B cell (primary cell): ENCODE data around the gene KRTAP10-5. TPM values are rescaled to one million over a fixed set of nuclear protein-coding genes. Genes with fewer than 3 reads are reported as not detected.

Source experiments
- ATAC-seq: fragments of 200-7000 bp; cut with Tn5 transposase; one replicate; pipeline ENCODE4 v1.10.0; 2021; ENCODE audit warnings: low read depth, mild to moderate bottlenecking, moderate number of reproducible peaks, moderate library complexity
- CTCF ChIA-PET: fragments of 350-600 bp; sonication (Branson Sonifier 250); formaldehyde crosslinking; loops from one replicate; lab custom pipeline; 2021; ENCODE audit warnings: antibody characterized with exemption, inconsistent platforms; lab: Charles Lee
- POLR2A ChIA-PET: fragments of 350-600 bp; sonication (Branson Sonifier 250); formaldehyde crosslinking; loops from one replicate; lab custom pipeline; 2021; ENCODE audit warnings: antibody characterized with exemption; lab: Charles Lee
- DNase-seq: peaks from one replicate; pipeline ENCODE4 v3.0.0; 2013
- H2AFZ ChIP-seq: 2 replicates; pipeline ENCODE4 v1.6.1; 2012; ENCODE audit warnings: mild to moderate bottlenecking, low read depth, low read length; ENCODE audit not compliant: insufficient read depth, poor library complexity, severe bottlenecking
- H3K27ac ChIP-seq, 2 donors: 1 replicate in 1 of 2; 2 replicates in 1 of 2; pipeline ENCODE4 v1.5.1; 2012 to 2013; ENCODE audit warnings: low read length in 2 of 2, mild to moderate bottlenecking in 2 of 2, moderate library complexity in 1 of 2
- H3K27me3 ChIP-seq, 4 experiments: fragments of 200-600 bp in 1 of 4; sonication (generic) in 1 of 4; replicated peaks in 1 of 4; 1 replicate in 2 of 4; 2 replicates in 2 of 4; pipeline versions ENCODE4 v1.6.1 to v1.7.0; 2013 to 2016; ENCODE audit warnings: low read length in 3 of 4, mild to moderate bottlenecking in 2 of 4, mixed read lengths in 1 of 4, moderate library complexity in 1 of 4; ENCODE audit not compliant: insufficient read depth in 4 of 4, control insufficient read depth in 3 of 4; ENCODE audit errors: control extremely low read depth in 1 of 4
- H3K36me3 ChIP-seq, 2 experiments: replicated peaks in 1 of 2; 1 replicate in 1 of 2; 2 replicates in 1 of 2; pipeline versions ENCODE4 v1.6.1 to v1.7.1; 2013; ENCODE audit warnings: low read length in 1 of 2; ENCODE audit not compliant: insufficient read depth in 2 of 2, control insufficient read depth in 1 of 2; ENCODE audit errors: control extremely low read depth in 1 of 2, extremely low read depth in 1 of 2
- H3K4me1 ChIP-seq, 2 donors: fragments of 200-600 bp in 1 of 2; sonication (generic) in 1 of 2; 1 replicate in 1 of 2; 2 replicates in 1 of 2; pipeline versions ENCODE4 v1.5.1 to v1.6.1; 2013 to 2017; ENCODE audit warnings: low read length in 2 of 2; ENCODE audit not compliant: control insufficient read depth in 2 of 2, insufficient read depth in 2 of 2
- H3K4me2 ChIP-seq: replicated peaks from 2 replicates; pipeline ENCODE3; 2012; ENCODE audit warnings: mild to moderate bottlenecking, low read depth, low read length; ENCODE audit not compliant: poor library complexity, severe bottlenecking
- H3K4me3 ChIP-seq, 5 experiments: fragments of 200-600 bp in 1 of 5; sonication (generic) in 1 of 5; 1 replicate in 3 of 5; 2 replicates in 2 of 5; pipeline versions ENCODE4 v1.5.1 to v1.7.0; 2011 to 2016; ENCODE audit warnings: low read length in 4 of 5, mild to moderate bottlenecking in 4 of 5, low read depth in 2 of 5, control low read depth in 1 of 5, moderate library complexity in 1 of 5; ENCODE audit not compliant: insufficient read depth in 1 of 5; ENCODE audit errors: control extremely low read depth in 1 of 5, extremely low read depth in 1 of 5
- H3K79me2 ChIP-seq: fragments of 200-600 bp; sonication (generic); one replicate; pipeline ENCODE4 v1.6.0; 2016; ENCODE audit warnings: low read length; ENCODE audit not compliant: control insufficient read depth, insufficient read depth
- H3K9ac ChIP-seq: fragments of 200-600 bp; sonication (generic); 2 replicates; pipeline ENCODE4 v1.6.1; 2017; ENCODE audit warnings: mild to moderate bottlenecking, low read length, moderate library complexity
- H3K9me3 ChIP-seq, 3 donors: one replicate each; pipeline versions ENCODE4 v1.6.1 to v1.7.1; 2013; ENCODE audit warnings: low read length in 2 of 3; ENCODE audit not compliant: control insufficient read depth in 2 of 3, insufficient read depth in 1 of 3; ENCODE audit errors: control extremely low read depth in 1 of 3
- H4K20me1 ChIP-seq: 2 replicates; pipeline ENCODE4 v1.6.0; 2012; ENCODE audit warnings: mild to moderate bottlenecking, low read length; ENCODE audit not compliant: insufficient read depth, control insufficient read depth, poor library complexity, severe bottlenecking
- H3K27ac Mint-ChIP-seq: one replicate; pipeline ENCODE4 v1.8.0; 2021; ENCODE audit warnings: mixed read lengths
- H3K27me3 Mint-ChIP-seq: one replicate; pipeline ENCODE4 v1.8.0; 2021; ENCODE audit warnings: mixed read lengths
- H3K4me1 Mint-ChIP-seq: one replicate; pipeline ENCODE4 v1.8.0; 2021; ENCODE audit warnings: mixed read lengths
- H3K4me3 Mint-ChIP-seq: one replicate; pipeline ENCODE4 v1.8.0; 2021; ENCODE audit warnings: mixed read lengths
- H3K9me3 Mint-ChIP-seq: one replicate; pipeline ENCODE4 v1.8.0; 2022; ENCODE audit warnings: mixed read lengths; ENCODE audit not compliant: insufficient read depth
- EZH2 ChIP-seq: IDR thresholded peaks from 2 replicates; pipeline ENCODE4 v1.6.1; 2012; ENCODE audit warnings: borderline replicate concordance, low read depth, mild to moderate bottlenecking, moderate library complexity, low read length; ENCODE audit not compliant: insufficient read depth, poor library complexity, severe bottlenecking
- WGBS: methylation state at CpG from one replicate; pipeline ENCODE4 v1.1.5; 2013; ENCODE audit warnings: missing lambda C conversion rate; ENCODE audit not compliant: insufficient coverage; 5-methylcytosine and 5-hydroxymethylcytosine counted together
- intact Hi-C: fragments of 100-400 bp; cut with micrococcal nuclease; formaldehyde crosslinking; loops from one replicate; pipeline ENCODE4 v1.10.0; 2022
- polyA plus RNA-seq: library from polyadenylated mRNA; depleted of rRNA; stranded (reverse); fragments of >200 nt; gene quantifications from 2 replicates; pipeline ENCODE4 v1.2.3, GENCODE V29; 2012
- total RNA-seq, 2 donors: library from RNA; stranded (reverse); fragments of 120-200 nt in 1 of 2; gene quantifications; 1 replicate in 1 of 2; 2 replicates in 1 of 2; pipeline versions ENCODE4 v1.2.3 to v1.2.4, GENCODE V29; 2013 to 2022
- TF ChIP-seq, protein P1 (sequence below): fragments of 200-600 bp; IDR thresholded peaks from one replicate; pipeline ENCODE4 v1.8.0; 2022; ENCODE audit warnings: antibody characterized with exemption, mild to moderate bottlenecking

KRTAP10-5 gene
- total and polyA plus RNA-seq, 2 donors (not counting 1 experiment from before 2014, with no cell fraction given), result not detected

DNA sequence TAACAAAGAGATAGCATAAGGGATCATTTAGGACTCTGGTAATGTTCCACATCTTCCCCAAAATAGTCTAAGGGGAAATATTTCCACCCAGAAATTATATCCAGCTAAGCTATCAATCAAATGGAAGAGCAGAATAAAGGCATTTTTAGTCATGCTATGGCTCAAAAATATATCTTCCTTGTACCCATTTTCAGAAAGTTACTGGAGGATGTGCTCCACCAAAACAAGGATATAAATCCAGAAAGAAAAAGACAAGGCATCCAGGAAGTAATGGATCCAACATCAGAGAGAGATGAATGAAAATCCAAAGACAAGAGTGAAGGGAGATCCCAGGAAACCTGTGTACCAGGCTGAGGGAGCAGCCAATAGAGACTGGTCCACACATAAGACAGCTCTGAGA lies 28.8 kb upstream of the KRTAP10-5 start:
- H3K36me3 ChIP-seq, result no peaks in the 10 kb centered on the region
- peaks cover 0 to 6% (median 0%) of the 10 kb centered on the region in 4 experiments for H3K27me3 ChIP-seq
- Mint-ChIP-seq H3K27me3 (peaks cover 32% of the 10 kb centered on the region), H3K4me1 (no peaks in the 10 kb centered on the region), H3K9me3 (peaks cover 19% of the 10 kb centered on the region), H3K27ac (no peak overlapping the region), H3K4me3 (no peak overlapping the region)
- peaks cover 4 to 29% (median 25%) of the 10 kb centered on the region in 3 donors for H3K9me3 ChIP-seq
- ChIA-PET POLR2A (no interaction called here), CTCF (no interaction called here)
- no peak overlapping the region for H3K4me2 ChIP-seq
- no peaks in the 10 kb centered on the region for H4K20me1 ChIP-seq
- DNase-seq (no peak), ATAC-seq (no peak)
- H3K9ac ChIP-seq, result no peak overlapping the region
- H3K79me2 ChIP-seq, result no peaks in the 10 kb centered on the region
- no peak overlapping the region for H3K27ac ChIP-seq
- H3K4me1 ChIP-seq, result no peaks in the 10 kb centered on the region
- intact Hi-C loops, result no loop called here
- no peak overlapping the region for H3K4me3 ChIP-seq
- no peak overlapping the region for H2AFZ ChIP-seq
- TF ChIP-seq, protein P1, sequence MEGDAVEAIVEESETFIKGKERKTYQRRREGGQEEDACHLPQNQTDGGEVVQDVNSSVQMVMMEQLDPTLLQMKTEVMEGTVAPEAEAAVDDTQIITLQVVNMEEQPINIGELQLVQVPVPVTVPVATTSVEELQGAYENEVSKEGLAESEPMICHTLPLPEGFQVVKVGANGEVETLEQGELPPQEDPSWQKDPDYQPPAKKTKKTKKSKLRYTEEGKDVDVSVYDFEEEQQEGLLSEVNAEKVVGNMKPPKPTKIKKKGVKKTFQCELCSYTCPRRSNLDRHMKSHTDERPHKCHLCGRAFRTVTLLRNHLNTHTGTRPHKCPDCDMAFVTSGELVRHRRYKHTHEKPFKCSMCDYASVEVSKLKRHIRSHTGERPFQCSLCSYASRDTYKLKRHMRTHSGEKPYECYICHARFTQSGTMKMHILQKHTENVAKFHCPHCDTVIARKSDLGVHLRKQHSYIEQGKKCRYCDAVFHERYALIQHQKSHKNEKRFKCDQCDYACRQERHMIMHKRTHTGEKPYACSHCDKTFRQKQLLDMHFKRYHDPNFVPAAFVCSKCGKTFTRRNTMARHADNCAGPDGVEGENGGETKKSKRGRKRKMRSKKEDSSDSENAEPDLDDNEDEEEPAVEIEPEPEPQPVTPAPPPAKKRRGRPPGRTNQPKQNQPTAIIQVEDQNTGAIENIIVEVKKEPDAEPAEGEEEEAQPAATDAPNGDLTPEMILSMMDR, result no peak
- TF ChIP-seq EZH2, result no peak

DNA sequence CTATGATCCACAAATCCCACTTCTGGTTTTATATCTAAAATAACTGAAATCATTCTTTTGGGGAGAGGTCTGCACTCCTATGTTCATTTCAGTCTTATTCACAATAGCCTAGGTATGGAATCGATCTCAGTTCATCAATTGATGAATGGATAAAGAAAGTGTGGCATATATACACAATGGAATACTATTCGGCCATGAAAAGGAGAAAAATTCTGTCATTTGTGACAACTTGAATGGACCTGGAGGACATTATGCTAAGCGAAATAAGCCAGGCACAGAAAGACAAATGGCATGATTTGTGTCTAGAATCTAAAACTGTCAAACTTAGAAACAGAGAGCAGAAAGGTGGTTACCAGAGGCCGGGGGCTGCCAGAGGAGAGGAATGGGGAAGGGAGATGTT lies 26.1 kb upstream of the KRTAP10-5 start:
- DNase-seq, result no peak
- 85% methylated on average over 2 of the region's 4 CpGs for WGBS

More for the DNA sequence above, 26.1 kb upstream of the KRTAP10-5 start:
- Mint-ChIP-seq H3K9me3 (peaks cover 17% of the 10 kb centered on the region), H3K27me3 (peaks cover 39% of the 10 kb centered on the region), H3K4me1 (no peaks in the 10 kb centered on the region), H3K4me3 (no peak overlapping the region), H3K27ac (no peak overlapping the region)
- H3K9ac ChIP-seq, result no peak overlapping the region
- H3K4me1 ChIP-seq, result no peaks in the 10 kb centered on the region
- no peak for ATAC-seq
- no peak overlapping the region for H3K4me3 ChIP-seq
- intact Hi-C loops, result no loop called here
- TF ChIP-seq, protein P1, result no peak
- no peak for TF ChIP-seq EZH2
- H2AFZ ChIP-seq, result no peak overlapping the region
- H3K79me2 ChIP-seq, result no peaks in the 10 kb centered on the region
- H4K20me1 ChIP-seq, result no peaks in the 10 kb centered on the region
- ChIA-PET CTCF (no interaction called here), POLR2A (no interaction called here)
- H3K9me3 ChIP-seq, result peaks cover 4 to 27% (median 20%) of the 10 kb centered on the region in 3 donors
- no peak overlapping the region for H3K27ac ChIP-seq
- no peaks in the 10 kb centered on the region for H3K36me3 ChIP-seq
- H3K27me3 ChIP-seq, result peaks cover 0 to 10% (median 3%) of the 10 kb centered on the region in 4 experiments
- no peak overlapping the region for H3K4me2 ChIP-seq
